Activated naive CD4-positive, alpha-beta T cell treated with anti-CD3 and anti-CD28 coated beads, Interleukin-2, amount 10 ng/mL, durations not matched to agents 7 days and 5 days (primary cell): ENCODE data around the gene TSEN54.

Source experiments
- CTCF ChIA-PET: fragments of 350-600 bp; sonication (Branson Sonifier 250); formaldehyde crosslinking; loops from one replicate; lab custom pipeline; 2021; ENCODE audit warnings: antibody characterized with exemption; lab: Charles Lee
- DNase-seq: peaks from one replicate; pipeline ENCODE4 v3.0.0-alpha.2; 2020
- H3K27ac Mint-ChIP-seq: one replicate; pipeline ENCODE4 v1.8.0; 2021; ENCODE audit warnings: mild to moderate bottlenecking, moderate library complexity, mixed read lengths
- H3K27me3 Mint-ChIP-seq: one replicate; pipeline ENCODE4 v1.8.0; 2021; ENCODE audit warnings: mild to moderate bottlenecking, mixed read lengths
- H3K36me3 Mint-ChIP-seq: one replicate; pipeline ENCODE4 v1.8.0; 2021; ENCODE audit warnings: mixed read lengths
- H3K4me1 Mint-ChIP-seq: one replicate; pipeline ENCODE4 v1.8.0; 2021; ENCODE audit warnings: mixed read lengths
- H3K4me3 Mint-ChIP-seq: one replicate; pipeline ENCODE4 v1.8.0; 2021; ENCODE audit warnings: mild to moderate bottlenecking, moderate library complexity, mixed read lengths
- H3K9me3 Mint-ChIP-seq: one replicate; pipeline ENCODE4 v1.8.0; 2021; ENCODE audit warnings: mixed read lengths

TSEN54 gene

DNA sequence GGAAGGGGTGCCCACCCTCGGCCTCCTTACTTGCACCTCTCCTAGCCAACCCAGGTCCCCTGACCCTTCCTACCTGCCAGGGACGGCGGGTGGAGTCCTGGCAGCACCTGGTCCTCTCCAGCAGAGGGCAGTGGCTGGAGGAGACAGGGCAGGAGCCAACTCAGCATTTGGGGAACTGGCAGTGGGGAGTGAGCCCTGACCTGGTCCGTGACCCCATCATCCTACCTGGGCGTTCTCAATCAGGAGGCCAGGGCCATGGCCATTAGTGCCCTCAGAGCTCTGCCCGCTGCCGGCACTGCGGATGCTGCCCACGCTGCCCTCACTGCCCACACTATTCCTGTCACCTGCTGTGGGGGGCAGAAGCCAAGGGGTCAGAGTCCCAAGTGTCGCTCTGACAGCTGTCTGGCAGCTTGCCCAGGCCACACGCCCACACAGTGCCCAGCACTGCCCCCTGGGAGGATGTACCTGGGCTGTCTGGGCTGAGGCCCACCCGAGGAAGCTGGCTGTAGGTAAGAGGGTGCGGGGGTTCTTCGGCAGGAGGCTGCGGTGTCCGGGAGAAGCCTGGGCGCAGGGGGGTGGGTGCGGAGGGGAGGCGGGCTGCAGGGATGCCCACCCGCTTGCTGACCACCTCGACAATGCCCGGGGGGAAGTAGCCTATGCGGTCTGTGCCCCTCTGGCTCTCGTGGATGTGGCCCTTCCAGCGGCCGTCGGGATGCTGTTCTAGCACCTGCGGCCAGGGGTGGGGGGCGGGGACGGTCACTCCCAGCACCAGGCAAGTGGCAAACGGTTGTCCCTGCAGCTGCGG lies 11.8 kb upstream of the TSEN54 start:
- H3K4me3 Mint-ChIP-seq, result no peak overlapping the region
- H3K9me3 Mint-ChIP-seq, result no peaks in the 10 kb centered on the region
- DNase-seq, result peak; percentile 60
- peaks cover 5% of the 10 kb centered on the region for H3K27me3 Mint-ChIP-seq
- H3K36me3 Mint-ChIP-seq, result no peaks in the 10 kb centered on the region
- H3K27ac Mint-ChIP-seq, result no peak overlapping the region
- H3K4me1 Mint-ChIP-seq, result no peaks in the 10 kb centered on the region
- CTCF ChIA-PET, result interaction anchor here (0.9 to 1.8 kb wide), 4 partner anchors 9 to 79 kb away, joined by 3 to 4 read pairs (median 4); partner anchors contain the start of gene TMEM94

DNA sequence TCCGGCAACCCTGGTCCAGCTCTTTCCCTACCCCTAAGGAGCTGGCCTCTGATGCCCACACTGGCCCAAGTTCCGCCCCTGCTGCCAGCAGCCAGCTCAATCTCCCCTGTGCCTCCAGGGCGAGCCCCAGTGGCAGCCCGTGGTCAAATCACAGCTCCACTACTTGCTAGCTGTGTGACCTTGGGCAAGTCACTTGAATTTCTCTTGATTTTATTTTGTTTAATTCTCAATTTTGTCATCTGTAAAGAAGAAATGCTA lies 11.2 kb upstream of the TSEN54 start:
- no peaks in the 10 kb centered on the region for H3K4me1 Mint-ChIP-seq
- no peak overlapping the region for H3K27ac Mint-ChIP-seq
- H3K9me3 Mint-ChIP-seq, result no peaks in the 10 kb centered on the region
- H3K36me3 Mint-ChIP-seq, result no peaks in the 10 kb centered on the region
- DNase-seq, result no peak
- CTCF ChIA-PET, result interaction anchor here (0.9 to 1.8 kb wide), 4 partner anchors 10 to 80 kb away, joined by 3 to 4 read pairs (median 4); partner anchors contain the start of gene TMEM94
- peaks cover 5% of the 10 kb centered on the region for H3K27me3 Mint-ChIP-seq
- no peak overlapping the region for H3K4me3 Mint-ChIP-seq

DNA sequence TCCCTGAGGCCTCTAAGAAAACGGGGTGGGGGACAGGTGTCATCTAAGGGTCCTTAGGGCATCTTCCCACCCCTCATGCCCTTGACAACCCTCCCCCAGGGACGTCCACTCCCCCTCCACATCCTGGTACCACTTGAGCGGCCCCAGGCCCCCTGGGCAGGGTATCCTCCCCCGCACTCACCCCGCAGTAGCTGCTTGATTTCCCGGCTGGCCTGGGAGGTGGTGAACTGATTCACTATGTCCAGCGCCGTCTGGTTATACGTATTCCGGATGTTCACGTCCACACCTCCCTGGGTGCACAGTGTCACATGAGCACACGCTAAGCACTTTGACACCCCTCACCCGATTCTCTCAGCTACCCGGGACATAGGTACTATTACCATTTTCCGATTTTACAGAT lies 10.7 kb upstream of the TSEN54 start:
- H3K27ac Mint-ChIP-seq, result no peak overlapping the region
- no peaks in the 10 kb centered on the region for H3K36me3 Mint-ChIP-seq
- CTCF ChIA-PET, result interaction anchor here (0.7 to 1.8 kb wide), 3 partner anchors 79 to 88 kb away, joined by 3 to 4 read pairs (median 3); no protein-coding TSS in a partner anchor
- H3K4me3 Mint-ChIP-seq, result no peak overlapping the region
- DNase-seq, result no peak
- H3K9me3 Mint-ChIP-seq, result no peaks in the 10 kb centered on the region
- H3K27me3 Mint-ChIP-seq, result peaks cover 5% of the 10 kb centered on the region
- H3K4me1 Mint-ChIP-seq, result no peaks in the 10 kb centered on the region

DNA sequence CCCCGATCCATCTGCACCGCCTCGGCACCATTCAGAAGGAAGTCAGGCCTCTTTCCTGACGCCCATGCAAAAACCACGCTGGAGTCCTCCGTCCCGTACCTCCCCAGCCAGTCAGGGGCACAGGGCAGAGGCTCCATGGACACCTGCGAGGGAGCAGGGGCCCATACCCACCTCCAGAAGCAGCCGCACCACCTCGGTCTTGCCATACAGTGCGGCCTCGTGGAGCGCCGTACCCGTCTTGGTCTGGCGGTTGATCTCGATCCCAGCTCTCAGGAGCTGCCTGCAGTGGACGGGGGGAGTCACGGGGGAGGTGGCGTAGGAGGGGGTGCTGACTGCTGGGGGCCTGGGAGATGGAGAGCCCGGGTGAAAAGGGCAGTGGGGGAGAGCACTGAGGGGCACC lies 10.2 kb upstream of the TSEN54 start:
- H3K36me3 Mint-ChIP-seq, result no peaks in the 10 kb centered on the region
- H3K9me3 Mint-ChIP-seq, result no peaks in the 10 kb centered on the region
- no peaks in the 10 kb centered on the region for H3K4me1 Mint-ChIP-seq
- peaks cover 5% of the 10 kb centered on the region for H3K27me3 Mint-ChIP-seq
- H3K27ac Mint-ChIP-seq, result no peak overlapping the region
- no peak for DNase-seq
- H3K4me3 Mint-ChIP-seq, result no peak overlapping the region
- CTCF ChIA-PET, result interaction anchor here (0.7 kb wide), 1 partner anchor 88 kb away, joined by 3 read pairs; no protein-coding TSS in a partner anchor

DNA sequence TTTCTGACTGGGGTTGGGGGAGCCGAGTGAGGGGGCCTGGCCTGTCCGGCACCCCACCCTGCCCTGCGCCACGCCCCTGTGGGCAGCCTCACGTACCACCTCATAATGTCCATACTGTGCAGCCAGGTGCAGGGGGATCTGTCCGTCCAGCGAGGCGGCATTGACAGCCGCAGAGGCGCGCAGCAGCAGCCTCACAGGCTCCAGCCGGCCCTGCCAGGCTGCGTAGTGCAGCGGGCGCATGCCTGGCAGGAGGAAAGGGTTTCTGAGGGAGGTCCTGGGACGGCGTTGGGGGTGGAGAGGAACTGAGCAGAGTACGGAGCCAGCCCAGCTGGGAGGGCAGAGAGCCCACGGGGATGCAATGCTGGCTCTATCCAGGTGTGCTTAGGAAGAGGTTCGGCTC lies 9.4 kb upstream of the TSEN54 start:
- Mint-ChIP-seq H3K27me3 (peaks cover 5% of the 10 kb centered on the region), H3K27ac (no peak overlapping the region), H3K36me3 (no peaks in the 10 kb centered on the region), H3K4me3 (no peak overlapping the region), H3K9me3 (no peaks in the 10 kb centered on the region), H3K4me1 (no peaks in the 10 kb centered on the region)
- DNase-seq, result no peak
- CTCF ChIA-PET, result no interaction called here

DNA sequence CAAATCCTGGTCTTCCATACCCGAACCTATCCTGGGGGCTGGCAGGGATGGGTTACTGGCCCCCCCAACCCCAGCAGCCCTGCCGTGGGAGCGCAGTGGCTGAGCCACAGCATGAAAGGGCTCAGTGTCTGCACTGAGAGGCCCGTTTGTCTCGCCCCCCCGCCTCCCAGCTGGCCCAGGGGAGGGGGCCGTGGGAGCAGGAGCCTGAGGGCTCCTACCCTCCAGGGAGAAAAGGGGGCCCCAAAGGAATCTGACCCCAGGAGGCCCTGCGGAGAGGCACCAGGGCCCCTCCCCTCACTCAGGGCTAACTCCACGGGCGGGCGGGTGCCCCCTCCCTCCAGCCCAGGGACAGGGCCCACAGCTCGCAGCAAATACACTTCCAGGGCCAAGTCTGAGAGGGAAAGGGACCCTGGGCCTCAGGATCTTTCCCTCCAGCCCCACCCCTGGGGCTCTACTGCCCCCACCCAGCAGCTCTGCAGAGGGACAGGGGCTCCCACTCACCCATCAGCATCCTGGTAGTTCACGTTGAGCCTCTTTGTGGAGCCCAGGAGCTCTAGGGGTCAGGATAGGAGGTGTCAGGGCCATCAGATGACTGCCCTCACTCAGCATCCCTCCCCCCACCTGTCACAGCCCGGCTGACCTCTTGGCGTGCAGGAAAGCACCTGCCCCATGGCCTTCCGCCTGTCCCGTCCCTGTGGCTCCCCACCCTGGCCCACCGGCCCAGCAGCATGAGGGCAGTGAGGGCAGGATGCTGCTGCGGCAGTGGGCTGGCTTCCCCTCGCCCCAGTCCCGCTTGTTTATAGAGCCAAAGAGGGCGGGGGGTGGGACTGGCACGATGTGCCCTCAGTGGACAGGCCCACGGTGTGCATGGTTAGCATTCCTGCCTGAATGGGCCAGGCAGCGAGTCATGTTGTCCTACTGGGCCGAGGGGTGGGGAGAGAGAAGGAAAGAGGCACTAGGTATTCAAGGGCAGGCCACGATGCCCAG lies 8.3 kb upstream of the TSEN54 start:
- Mint-ChIP-seq H3K9me3 (no peaks in the 10 kb centered on the region), H3K27me3 (peaks cover 10% of the 10 kb centered on the region), H3K36me3 (no peaks in the 10 kb centered on the region), H3K4me3 (no peak overlapping the region), H3K4me1 (no peaks in the 10 kb centered on the region), H3K27ac (no peak overlapping the region)
- no peak for DNase-seq
- CTCF ChIA-PET, result interaction anchor here (1.2 kb wide), 1 partner anchor 239 kb away, joined by 3 read pairs; no protein-coding TSS in a partner anchor

DNA sequence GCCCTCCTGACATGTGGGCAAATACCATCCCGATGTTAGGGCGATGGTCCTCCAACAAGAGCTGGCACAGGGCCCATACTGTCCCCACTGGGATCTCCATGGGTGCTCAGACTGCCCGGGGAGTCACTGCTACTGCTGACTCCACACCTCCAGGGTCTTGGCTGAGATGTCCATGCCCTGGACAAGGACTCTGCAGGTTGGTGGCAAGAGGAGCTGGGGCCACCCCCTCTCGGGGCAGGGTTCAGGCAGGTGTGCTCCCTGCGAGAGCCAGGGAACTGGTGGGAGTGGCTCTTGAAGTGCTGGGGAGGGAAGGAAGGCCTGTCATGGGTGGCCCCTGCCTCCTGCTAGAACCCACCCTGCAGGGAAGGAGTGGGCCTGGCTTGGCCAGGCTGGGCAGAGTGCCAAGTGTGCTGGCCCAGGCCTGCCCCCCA lies 7.4 kb upstream of the TSEN54 start:
- H3K27me3 Mint-ChIP-seq, result peaks cover 20% of the 10 kb centered on the region
- H3K4me3 Mint-ChIP-seq, result no peak overlapping the region
- DNase-seq, result no peak
- CTCF ChIA-PET, result interaction anchor here (1.2 kb wide), 1 partner anchor 238 kb away, joined by 3 read pairs; no protein-coding TSS in a partner anchor
- H3K4me1 Mint-ChIP-seq, result no peaks in the 10 kb centered on the region
- no peaks in the 10 kb centered on the region for H3K9me3 Mint-ChIP-seq
- no peaks in the 10 kb centered on the region for H3K36me3 Mint-ChIP-seq
- no peak overlapping the region for H3K27ac Mint-ChIP-seq

DNA sequence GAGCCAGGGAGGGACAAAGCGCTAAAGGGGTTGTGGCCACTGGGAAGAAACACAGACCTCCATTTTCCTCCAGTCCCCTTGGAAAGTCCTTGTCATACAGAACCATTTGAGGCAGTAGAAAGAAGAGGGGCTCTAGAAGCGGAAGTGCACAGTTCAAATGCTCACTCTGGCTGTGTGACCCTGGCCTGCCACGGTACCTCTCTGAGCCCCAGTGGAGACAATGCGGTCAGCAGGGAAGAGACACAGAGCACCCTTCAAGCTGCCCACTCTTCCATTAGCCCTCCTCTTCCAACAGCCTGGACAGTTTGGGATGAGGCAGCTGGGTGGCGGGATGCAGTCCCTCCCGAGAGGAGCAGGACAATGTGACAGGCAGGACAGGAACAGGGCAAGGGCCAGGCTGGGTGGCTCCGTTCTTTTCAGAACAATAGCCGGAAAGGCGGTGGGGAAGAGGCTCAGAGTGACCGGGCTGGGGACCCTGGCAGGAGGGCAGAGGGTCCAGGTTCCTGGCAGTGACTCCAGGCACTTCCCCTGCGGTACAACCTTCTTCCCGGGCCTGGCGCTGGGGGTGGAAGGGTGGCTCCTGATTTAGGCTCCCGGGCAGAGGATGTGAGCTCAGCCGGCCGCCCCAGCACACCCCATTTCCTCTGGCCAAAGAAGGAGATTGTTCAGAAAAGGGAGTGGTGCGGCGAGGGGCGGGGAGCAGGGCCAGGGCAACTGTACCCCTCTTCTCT lies 6.6 kb upstream of the TSEN54 start:
- no peaks in the 10 kb centered on the region for H3K9me3 Mint-ChIP-seq
- H3K4me3 Mint-ChIP-seq, result no peak overlapping the region
- no peaks in the 10 kb centered on the region for H3K36me3 Mint-ChIP-seq
- CTCF ChIA-PET, result interaction anchor here (1.2 kb wide), 1 partner anchor 238 kb away, joined by 3 read pairs; no protein-coding TSS in a partner anchor
- no peak for DNase-seq
- H3K27ac Mint-ChIP-seq, result no peak overlapping the region
- peaks cover 27% of the 10 kb centered on the region for H3K27me3 Mint-ChIP-seq
- H3K4me1 Mint-ChIP-seq, result no peaks in the 10 kb centered on the region

DNA sequence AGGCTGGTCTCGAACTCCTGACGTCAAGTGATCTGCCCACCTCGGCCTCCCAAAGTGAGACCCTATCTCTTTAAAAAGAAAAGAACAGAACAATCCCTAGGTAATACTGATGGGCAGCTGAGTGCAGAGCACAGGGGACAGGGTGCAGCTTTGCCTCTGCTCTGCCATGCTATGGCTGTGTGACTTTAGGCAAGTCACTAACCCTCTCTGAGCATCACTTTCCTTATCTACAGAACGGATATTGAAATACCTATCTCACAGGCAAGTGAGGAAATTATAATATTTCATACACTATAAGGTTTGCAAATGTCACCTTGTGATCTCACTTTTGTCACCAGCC lies 5.1 kb upstream of the TSEN54 start:
- no peak overlapping the region for H3K4me3 Mint-ChIP-seq
- CTCF ChIA-PET, result no interaction called here
- no peak overlapping the region for H3K27ac Mint-ChIP-seq
- no peaks in the 10 kb centered on the region for H3K9me3 Mint-ChIP-seq
- H3K36me3 Mint-ChIP-seq, result no peaks in the 10 kb centered on the region
- no peak for DNase-seq
- H3K27me3 Mint-ChIP-seq, result peaks cover 39% of the 10 kb centered on the region
- H3K4me1 Mint-ChIP-seq, result no peaks in the 10 kb centered on the region

DNA sequence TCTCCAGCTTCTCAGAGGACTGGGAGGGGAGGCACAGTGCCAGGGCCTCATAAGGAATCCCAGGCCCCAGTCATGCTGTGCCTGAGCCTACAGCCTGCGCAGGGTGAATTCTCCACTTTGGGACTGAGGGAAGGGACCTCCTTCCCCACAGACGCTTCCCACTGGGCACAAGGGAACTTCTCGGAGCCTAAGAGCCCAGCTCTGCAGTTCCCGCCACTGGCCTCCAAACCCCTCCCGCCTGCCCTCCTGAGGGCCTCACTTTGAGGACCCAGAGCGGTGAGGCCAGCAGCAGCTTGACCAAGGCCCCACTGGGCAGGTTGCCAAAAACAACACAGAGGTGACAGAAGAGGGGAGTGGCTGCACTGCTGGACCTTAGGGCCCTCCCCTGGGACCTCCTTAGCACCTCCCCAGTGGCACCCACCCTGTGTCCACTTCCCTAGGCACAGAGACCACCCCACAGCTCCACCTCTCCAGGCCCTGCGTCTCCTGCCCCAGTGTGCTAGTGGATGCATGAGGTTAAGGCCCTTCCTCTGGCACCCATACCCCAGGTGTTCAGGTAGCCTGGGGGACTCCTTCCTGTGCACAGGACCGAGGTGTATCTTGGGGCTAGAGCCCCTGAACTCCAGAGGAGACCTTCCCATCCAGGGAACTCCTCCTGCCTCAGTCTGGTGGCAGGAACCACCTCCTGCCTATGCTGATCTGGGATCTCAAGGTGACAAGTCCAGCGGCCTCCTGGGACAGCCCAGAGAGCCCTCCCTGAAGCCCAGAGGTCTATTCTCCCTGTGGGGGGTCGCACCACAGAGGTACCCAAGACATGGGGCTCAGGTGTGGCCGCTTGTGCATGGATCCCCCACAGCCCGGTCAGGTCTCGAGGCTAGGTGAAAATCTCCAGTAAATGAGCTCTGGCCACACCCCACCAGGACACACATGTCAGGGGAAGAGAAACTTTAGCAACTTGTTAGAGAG lies 4.4 kb upstream of the TSEN54 start:
- Mint-ChIP-seq H3K9me3 (no peaks in the 10 kb centered on the region), H3K27ac (no peak overlapping the region), H3K27me3 (peaks cover 39% of the 10 kb centered on the region), H3K4me1 (no peaks in the 10 kb centered on the region), H3K36me3 (no peaks in the 10 kb centered on the region), H3K4me3 (no peak overlapping the region)
- DNase-seq, result no peak
- CTCF ChIA-PET, result interaction anchor here (1.2 kb wide), 1 partner anchor 86 kb away, joined by 4 read pairs; no protein-coding TSS in a partner anchor

DNA sequence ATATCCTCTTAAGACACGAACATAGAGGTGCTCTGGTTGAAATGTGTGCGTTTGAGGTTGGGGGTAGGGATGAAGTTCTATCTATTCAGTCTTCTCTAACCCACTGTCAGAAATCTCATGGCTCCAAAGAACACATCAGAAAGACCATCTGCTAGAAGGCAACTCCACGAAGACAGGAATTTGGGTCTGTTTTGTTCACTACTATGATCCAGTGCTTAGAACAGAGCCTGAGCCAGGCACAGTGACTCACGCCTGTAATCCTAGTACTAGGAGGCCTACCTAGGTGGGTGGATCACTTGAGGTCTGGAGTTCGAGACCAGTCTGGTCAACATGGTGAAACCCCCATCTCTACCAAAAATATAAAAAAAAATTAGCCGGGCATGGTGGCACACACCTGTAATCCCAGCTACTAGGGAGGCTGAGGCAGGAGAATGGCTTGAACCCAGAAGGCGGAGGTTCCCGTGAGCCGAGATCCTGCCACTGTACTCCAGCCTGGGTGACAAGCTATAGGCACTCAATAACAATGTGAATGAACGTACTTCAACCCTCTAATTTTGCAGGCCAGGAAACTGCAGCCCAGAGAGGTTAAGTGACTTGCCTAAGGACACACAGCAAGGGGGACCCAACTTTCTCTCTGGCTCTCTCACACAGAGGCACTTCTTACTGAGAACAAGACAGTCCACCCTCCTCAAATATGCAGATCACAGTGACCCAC lies 3.2 kb upstream of the TSEN54 start:
- CTCF ChIA-PET, result interaction anchor here (0.6 to 1.2 kb wide), 2 partner anchors 87 to 107 kb away, joined by 3 to 4 read pairs; no protein-coding TSS in a partner anchor
- no peaks in the 10 kb centered on the region for H3K9me3 Mint-ChIP-seq
- H3K36me3 Mint-ChIP-seq, result peaks cover 4% of the 10 kb centered on the region
- DNase-seq, result no peak
- peaks cover 11% of the 10 kb centered on the region for H3K4me1 Mint-ChIP-seq
- H3K27ac Mint-ChIP-seq, result no peak overlapping the region
- peaks cover 39% of the 10 kb centered on the region for H3K27me3 Mint-ChIP-seq
- no peak overlapping the region for H3K4me3 Mint-ChIP-seq

DNA sequence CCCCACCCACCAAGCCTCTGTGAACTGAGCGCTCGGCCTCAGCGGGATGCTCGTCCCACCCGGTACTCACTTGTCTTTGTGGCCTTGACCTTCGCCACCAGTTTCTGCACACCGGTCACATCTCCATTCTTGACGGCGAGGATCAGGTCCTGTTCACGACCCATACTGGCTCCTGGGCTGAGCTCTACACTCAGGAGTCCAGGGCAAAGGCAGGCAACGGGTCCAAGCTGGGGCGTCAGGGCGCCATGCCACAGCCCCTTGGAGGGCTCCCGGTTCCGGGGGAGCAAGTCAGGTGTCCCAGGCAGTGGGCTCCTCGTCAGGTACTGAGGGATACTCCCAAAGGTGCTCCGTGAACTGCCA lies 2.7 kb upstream of the TSEN54 start:
- DNase-seq, result no peak
- no peaks in the 10 kb centered on the region for H3K9me3 Mint-ChIP-seq
- peaks cover 9% of the 10 kb centered on the region for H3K36me3 Mint-ChIP-seq
- peaks cover 17% of the 10 kb centered on the region for H3K4me1 Mint-ChIP-seq
- no peak overlapping the region for H3K27ac Mint-ChIP-seq
- H3K4me3 Mint-ChIP-seq, result no peak overlapping the region
- CTCF ChIA-PET, result interaction anchor here (0.6 kb wide), 1 partner anchor 108 kb away, joined by 3 read pairs; no protein-coding TSS in a partner anchor
- H3K27me3 Mint-ChIP-seq, result peaks cover 39% of the 10 kb centered on the region
